HepG2 (cell line): ENCODE data around the gene CD300A. TPM values are rescaled to one million over a fixed set of nuclear protein-coding genes. Genes with fewer than 3 reads are reported as not detected.

Experiments
- ADNP ChIP-seq: sonication (generic); formaldehyde crosslinking; IDR thresholded peaks from 2 replicates; pipeline ENCODE4 v1.4.0; 2020; ENCODE audit warnings: missing genetic modification reagents
- AGO1 ChIP-seq: fragments of 200-400 bp; formaldehyde crosslinking; IDR thresholded peaks from 2 replicates; pipeline ENCODE4 v1.6.1; 2017; ENCODE audit warnings: mild to moderate bottlenecking, low read depth, low read length, moderate library complexity; ENCODE audit not compliant: poor library complexity, severe bottlenecking
- BRD4 ChIP-seq: sonication (generic); formaldehyde crosslinking; IDR thresholded peaks from 2 replicates; pipeline ENCODE4 v1.4.0; 2020; ENCODE audit warnings: missing genetic modification reagents
- CEBPG ChIP-seq: IDR thresholded peaks from 2 replicates; pipeline ENCODE4 v1.6.1; 2016
- CHD2 ChIP-seq: IDR thresholded peaks from 2 replicates; pipeline ENCODE4 v1.6.1; 2011; ENCODE audit warnings: low read depth, low read length, improper control_type of control experiment
- ETV5 ChIP-seq: IDR thresholded peaks from 2 replicates; pipeline ENCODE4 v1.6.1; 2018; ENCODE audit warnings: missing biosample characterization, missing genetic modification reagents, inconsistent platforms, borderline replicate concordance
- FOXA1 ChIP-seq, 2 experiments: fragments of 450-650 bp in 1 of 2; sonication (generic) in 1 of 2; formaldehyde crosslinking in 1 of 2; IDR thresholded peaks; 2 replicates each; pipeline versions ENCODE4 v1.4.0 to v1.6.1; 2016 to 2020; ENCODE audit warnings: missing genetic modification reagents in 1 of 2
- JUNB ChIP-seq: sonication (generic); formaldehyde crosslinking; IDR thresholded peaks from 2 replicates; pipeline ENCODE4 v1.8.0; 2022; ENCODE audit warnings: missing genetic modification reagents, mild to moderate bottlenecking, borderline replicate concordance
- KDM6A ChIP-seq: IDR thresholded peaks from 2 replicates; pipeline ENCODE4 v1.6.1; 2016; ENCODE audit warnings: low read depth
- KMT2A ChIP-seq: sonication (generic); formaldehyde crosslinking; IDR thresholded peaks from 2 replicates; pipeline ENCODE4 v1.4.0; 2020; ENCODE audit warnings: missing genetic modification reagents
- NBN ChIP-seq: fragments of 450-650 bp; conservative IDR thresholded peaks from 2 replicates; pipeline ENCODE4 v1.6.1; 2017
- NFE2L1 ChIP-seq: sonication (generic); formaldehyde crosslinking; IDR thresholded peaks from 2 replicates; pipeline ENCODE4 v1.4.0; 2020; ENCODE audit warnings: missing genetic modification reagents, mild to moderate bottlenecking, borderline replicate concordance
- NR2F1 ChIP-seq, 2 experiments: fragments of 450-650 bp in 1 of 2; formaldehyde crosslinking in 1 of 2; IDR thresholded peaks; 2 replicates each; pipeline versions ENCODE4 v1.5.0 to v1.6.1; 2016 to 2020; ENCODE audit warnings: mild to moderate bottlenecking in 1 of 2, missing compliant biosample characterization in 1 of 2, missing genetic modification reagents in 1 of 2, moderate library complexity in 1 of 2
- PHF20 ChIP-seq: sonication (generic); formaldehyde crosslinking; IDR thresholded peaks from 2 replicates; pipeline ENCODE4 v1.5.0; 2020; ENCODE audit warnings: mild to moderate bottlenecking, missing genetic modification reagents
- PLRG1 ChIP-seq: fragments of 450-650 bp; conservative IDR thresholded peaks from 2 replicates; pipeline ENCODE4 v1.6.1; 2016
- SRSF9 ChIP-seq: fragments of 200-400 bp; formaldehyde crosslinking; IDR thresholded peaks from 2 replicates; pipeline ENCODE4 v1.6.1; 2018; ENCODE audit warnings: borderline replicate concordance, mild to moderate bottlenecking, low read depth, low read length; ENCODE audit not compliant: insufficient read depth, poor library complexity, severe bottlenecking
- TBP ChIP-seq: sonication (generic); formaldehyde crosslinking; IDR thresholded peaks from 2 replicates; pipeline ENCODE4 v1.5.0; 2020; ENCODE audit warnings: missing genetic modification reagents
- YEATS2 ChIP-seq: sonication (generic); formaldehyde crosslinking; IDR thresholded peaks from 2 replicates; pipeline ENCODE4 v1.4.0; 2020; ENCODE audit warnings: missing genetic modification reagents, borderline replicate concordance
- ZBTB7B ChIP-seq: sonication (generic); formaldehyde crosslinking; IDR thresholded peaks from 2 replicates; pipeline ENCODE4 v1.4.0; 2020; ENCODE audit warnings: missing genetic modification reagents
- ZFP36 ChIP-seq: fragments of 150-350 bp; IDR thresholded peaks from 2 replicates; pipeline ENCODE4 v1.6.1; 2018; ENCODE audit warnings: borderline replicate concordance, low read length, low read depth; ENCODE audit not compliant: partially characterized antibody
- ZNF225 ChIP-seq: sonication (generic); formaldehyde crosslinking; IDR thresholded peaks from 2 replicates; pipeline ENCODE4 v1.4.0; 2020; ENCODE audit warnings: mild to moderate bottlenecking, missing genetic modification reagents
- ZNF333 ChIP-seq: sonication (generic); formaldehyde crosslinking; IDR thresholded peaks from 2 replicates; pipeline ENCODE4 v1.4.0; 2020; ENCODE audit warnings: mild to moderate bottlenecking, missing genetic modification reagents, borderline replicate concordance
- polyA plus RNA-seq, 8 experiments: library from polyadenylated mRNA; depleted of rRNA in 3 of 8; stranded (reverse) in 7 of 8; unstranded in 1 of 8; fragments of >200 nt; fragmentation: Illumina TruSeq in 4 of 8; extraction: Trizol in 4 of 8; gene quantifications; 2 replicates each; pipeline versions ENCODE4 v1.2.1 to v1.2.3, GENCODE V29; 2011 to 2016; ENCODE audit warnings: low read depth in 4 of 8, missing spikeins in 1 of 8, mixed read lengths in 1 of 8; ENCODE audit not compliant: insufficient read depth in 1 of 8
- total RNA-seq, 5 experiments: library from RNA; depleted of rRNA; stranded (reverse); fragments of >200 nt; fragmentation: Illumina TruSeq; extraction: Trizol; gene quantifications; 2 replicates each; pipeline ENCODE4 v1.2.3, GENCODE V29; 2016; ENCODE audit warnings: low read depth in 1 of 5
- TF ChIP-seq, protein P1 (sequence below): sonication (generic); formaldehyde crosslinking; IDR thresholded peaks from 2 replicates; pipeline ENCODE4 v1.4.0; 2020; ENCODE audit warnings: missing genetic modification reagents, mild to moderate bottlenecking, borderline replicate concordance
- TF ChIP-seq, protein P2 (sequence below): sonication (generic); formaldehyde crosslinking; IDR thresholded peaks from 2 replicates; pipeline ENCODE4 v1.4.0; 2020; ENCODE audit warnings: missing genetic modification reagents

CD300A gene
- total and polyA plus RNA-seq, 2 of the 13 experiments (the other 11 are each of a cell fraction or from before 2014, with no cell fraction given), result not detected

DNA sequence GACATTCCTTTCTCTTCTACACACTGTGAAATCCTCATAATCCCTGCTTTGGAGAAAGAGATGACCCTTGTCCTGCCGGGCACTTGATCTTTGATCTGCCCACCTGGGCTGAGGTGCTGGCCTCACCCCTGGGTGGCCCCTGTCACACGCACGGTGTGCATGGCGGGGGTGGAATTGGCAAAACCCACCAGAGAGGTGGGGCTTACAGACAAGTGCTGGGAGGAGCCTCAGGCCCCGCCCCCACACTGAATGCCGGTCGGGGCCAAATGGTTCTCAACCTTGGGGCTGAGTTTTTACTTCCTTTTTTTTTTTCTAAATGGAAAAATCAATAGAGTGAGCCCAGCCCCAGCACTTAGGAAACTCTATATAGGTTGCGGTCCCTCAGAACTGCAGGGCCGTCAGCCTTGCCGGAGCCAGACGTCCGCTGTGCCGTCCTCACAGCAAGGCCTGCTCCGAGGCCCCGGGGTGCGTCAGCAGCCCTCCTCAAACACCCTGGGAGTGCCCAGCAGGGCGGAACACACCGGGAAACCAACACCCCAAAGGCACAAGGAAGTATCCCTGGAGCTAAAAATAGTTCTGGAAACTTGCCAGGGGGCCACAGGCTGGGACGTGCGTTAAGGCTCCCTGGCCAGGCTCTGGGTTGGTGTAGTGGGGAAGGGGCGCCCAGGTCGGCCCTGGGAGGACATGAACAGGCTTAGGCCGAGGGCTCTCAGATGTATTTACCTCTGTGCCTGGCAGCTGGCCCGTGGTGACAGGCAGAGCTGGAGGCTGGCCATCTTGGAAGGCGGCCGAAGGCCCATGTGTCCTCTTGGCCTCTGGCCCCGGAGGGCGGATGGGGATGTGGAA is 23.5 kb upstream of the CD300A start (continued):
- TF ChIP-seq KDM6A (CRISPR knock-in tag) (peak; percentile 99), ZFP36 (no peak), ZNF225 (CRISPR knock-in tag) (peak; percentile 45; the same call in 1 of the 2 replicates), NFE2L1 (no peak), TBP (CRISPR knock-in tag) (no peak), JUNB (CRISPR knock-in tag) (no peak), ADNP (no peak), ETV5 (CRISPR knock-in tag) (peak; percentile 77; the same call in 1 of the 2 replicates), KMT2A (CRISPR knock-in tag) (peak; percentile 72; the same call in 1 of the 2 replicates), PHF20 (CRISPR knock-in tag) (peak; percentile 40; the same call in 1 of the 2 replicates), ZBTB7B (CRISPR knock-in tag) (peak; percentile 98), AGO1 (peak; percentile 84), ZNF333 (CRISPR knock-in tag) (no peak; the same call in 1 of the 2 replicates), NBN (no peak), BRD4 (CRISPR knock-in tag) (peak; percentile 64; the same call in 1 of the 2 replicates), PLRG1 (no peak), NR2F1 (CRISPR knock-in tag; IDR thresholded peaks at IDR 0.05) (peak; percentile 96 to 97), YEATS2 (CRISPR knock-in tag) (peak; percentile 80), CEBPG (peak; percentile 68), SRSF9 (no peak), CHD2 (peak; percentile 27; the same call in 1 of the 2 replicates), FOXA1 (IDR thresholded peaks at IDR 0.05) (no peak), FOXA1 (CRISPR knock-in tag; IDR thresholded peaks at IDR 0.05) (peak; percentile 61)
- TF ChIP-seq, protein P1, sequence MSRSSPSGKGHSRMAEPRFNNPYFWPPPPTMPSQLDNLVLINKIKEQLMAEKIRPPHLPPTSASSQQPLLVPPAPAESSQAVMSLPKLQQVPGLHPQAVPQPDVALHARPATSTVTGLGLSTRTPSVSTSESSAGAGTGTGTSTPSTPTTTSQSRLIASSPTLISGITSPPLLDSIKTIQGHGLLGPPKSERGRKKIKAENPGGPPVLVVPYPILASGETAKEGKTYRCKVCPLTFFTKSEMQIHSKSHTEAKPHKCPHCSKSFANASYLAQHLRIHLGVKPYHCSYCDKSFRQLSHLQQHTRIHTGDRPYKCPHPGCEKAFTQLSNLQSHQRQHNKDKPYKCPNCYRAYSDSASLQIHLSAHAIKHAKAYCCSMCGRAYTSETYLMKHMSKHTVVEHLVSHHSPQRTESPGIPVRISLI (CRISPR knock-in tag), result peak; percentile 99
- TF ChIP-seq, protein P2, sequence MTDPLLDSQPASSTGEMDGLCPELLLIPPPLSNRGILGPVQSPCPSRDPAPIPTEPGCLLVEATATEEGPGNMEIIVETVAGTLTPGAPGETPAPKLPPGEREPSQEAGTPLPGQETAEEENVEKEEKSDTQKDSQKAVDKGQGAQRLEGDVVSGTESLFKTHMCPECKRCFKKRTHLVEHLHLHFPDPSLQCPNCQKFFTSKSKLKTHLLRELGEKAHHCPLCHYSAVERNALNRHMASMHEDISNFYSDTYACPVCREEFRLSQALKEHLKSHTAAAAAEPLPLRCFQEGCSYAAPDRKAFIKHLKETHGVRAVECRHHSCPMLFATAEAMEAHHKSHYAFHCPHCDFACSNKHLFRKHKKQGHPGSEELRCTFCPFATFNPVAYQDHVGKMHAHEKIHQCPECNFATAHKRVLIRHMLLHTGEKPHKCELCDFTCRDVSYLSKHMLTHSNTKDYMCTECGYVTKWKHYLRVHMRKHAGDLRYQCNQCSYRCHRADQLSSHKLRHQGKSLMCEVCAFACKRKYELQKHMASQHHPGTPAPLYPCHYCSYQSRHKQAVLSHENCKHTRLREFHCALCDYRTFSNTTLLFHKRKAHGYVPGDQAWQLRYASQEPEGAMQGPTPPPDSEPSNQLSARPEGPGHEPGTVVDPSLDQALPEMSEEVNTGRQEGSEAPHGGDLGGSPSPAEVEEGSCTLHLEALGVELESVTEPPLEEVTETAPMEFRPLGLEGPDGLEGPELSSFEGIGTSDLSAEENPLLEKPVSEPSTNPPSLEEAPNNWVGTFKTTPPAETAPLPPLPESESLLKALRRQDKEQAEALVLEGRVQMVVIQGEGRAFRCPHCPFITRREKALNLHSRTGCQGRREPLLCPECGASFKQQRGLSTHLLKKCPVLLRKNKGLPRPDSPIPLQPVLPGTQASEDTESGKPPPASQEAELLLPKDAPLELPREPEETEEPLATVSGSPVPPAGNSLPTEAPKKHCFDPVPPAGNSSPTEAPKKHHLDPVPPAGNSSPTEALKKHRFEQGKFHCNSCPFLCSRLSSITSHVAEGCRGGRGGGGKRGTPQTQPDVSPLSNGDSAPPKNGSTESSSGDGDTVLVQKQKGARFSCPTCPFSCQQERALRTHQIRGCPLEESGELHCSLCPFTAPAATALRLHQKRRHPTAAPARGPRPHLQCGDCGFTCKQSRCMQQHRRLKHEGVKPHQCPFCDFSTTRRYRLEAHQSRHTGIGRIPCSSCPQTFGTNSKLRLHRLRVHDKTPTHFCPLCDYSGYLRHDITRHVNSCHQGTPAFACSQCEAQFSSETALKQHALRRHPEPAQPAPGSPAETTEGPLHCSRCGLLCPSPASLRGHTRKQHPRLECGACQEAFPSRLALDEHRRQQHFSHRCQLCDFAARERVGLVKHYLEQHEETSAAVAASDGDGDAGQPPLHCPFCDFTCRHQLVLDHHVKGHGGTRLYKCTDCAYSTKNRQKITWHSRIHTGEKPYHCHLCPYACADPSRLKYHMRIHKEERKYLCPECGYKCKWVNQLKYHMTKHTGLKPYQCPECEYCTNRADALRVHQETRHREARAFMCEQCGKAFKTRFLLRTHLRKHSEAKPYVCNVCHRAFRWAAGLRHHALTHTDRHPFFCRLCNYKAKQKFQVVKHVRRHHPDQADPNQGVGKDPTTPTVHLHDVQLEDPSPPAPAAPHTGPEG (CRISPR knock-in tag), result peak; percentile 90
